ENCODE results near the gene CELF2.
"Not testable (repeated sequence)": the region's sequence is repeated elsewhere in the genome, so short reads cannot be mapped to it uniquely, and the experiment has no call there.

The CELF2 gene

DNA sequence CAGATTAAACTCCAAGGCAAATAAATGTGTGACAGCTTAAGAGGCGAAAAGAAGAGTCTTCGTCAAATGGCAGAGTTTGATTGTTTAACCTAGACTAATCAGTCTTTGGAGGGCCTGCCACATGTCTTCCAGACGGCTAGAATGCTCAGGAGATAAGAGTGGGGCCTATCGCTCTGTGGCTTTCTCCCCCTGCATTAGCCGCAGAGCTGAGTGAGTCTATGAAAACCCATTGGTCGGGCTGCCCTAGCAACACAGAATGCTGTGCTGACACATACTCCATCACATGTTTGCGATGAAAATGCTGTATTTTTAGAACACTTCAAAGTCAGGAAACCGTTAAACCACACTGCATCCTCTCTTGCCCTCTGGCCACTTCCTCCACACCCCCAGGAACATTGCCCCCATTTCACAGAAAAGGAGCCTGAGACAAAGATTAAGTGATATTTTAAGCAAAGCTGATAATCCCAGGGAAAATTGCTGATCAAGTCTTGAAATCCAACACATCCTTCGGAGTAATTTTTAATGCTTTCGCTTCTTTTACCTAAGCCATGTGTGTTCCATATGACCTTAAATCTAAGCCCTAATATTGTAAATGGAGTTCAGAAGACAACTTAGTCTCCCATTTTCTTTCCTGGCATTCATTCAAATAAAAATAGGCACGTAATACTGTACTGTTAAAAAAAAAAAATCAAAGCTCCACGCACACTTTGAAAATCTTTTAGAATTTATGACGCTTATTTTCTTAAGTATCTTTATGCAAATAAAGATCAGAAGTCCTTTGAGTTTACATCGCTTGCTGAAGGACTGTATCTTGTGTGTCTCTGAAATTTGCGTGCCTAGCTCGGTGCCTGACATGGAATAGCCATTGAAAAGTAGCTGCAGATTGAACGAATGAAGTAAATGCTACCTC lies 161.2 kb downstream of the CELF2 start:
- no peak for DNase-seq

DNA sequence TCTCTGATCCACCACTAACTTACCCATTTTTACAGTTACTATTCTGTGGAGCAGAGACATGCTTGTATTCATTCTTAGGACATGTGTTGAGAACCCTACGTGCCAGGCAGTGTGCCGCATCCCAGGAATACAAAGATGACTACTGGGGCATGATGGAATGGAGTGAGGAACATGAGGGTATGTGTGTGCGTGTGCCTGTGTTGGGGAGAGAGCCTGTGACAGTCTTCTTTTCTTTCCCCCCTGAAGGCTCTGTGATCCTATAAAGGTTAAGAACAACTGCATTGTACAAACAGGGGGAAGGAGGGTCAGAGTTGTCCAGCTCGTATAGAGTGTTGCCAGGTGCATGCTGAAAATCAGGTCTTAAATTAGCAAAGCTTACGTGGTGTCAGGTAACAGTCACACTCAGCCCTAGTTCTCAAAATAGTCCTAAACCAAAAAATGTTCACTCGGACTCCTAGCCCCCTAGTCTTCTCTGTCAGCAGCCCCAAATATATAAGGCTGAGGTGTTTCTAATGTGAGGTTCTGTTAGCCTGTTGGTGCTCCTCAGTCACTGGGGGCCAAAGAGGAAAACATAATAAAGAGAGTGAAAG lies 161.9 kb downstream of the CELF2 start:
- no peak for DNase-seq

DNA sequence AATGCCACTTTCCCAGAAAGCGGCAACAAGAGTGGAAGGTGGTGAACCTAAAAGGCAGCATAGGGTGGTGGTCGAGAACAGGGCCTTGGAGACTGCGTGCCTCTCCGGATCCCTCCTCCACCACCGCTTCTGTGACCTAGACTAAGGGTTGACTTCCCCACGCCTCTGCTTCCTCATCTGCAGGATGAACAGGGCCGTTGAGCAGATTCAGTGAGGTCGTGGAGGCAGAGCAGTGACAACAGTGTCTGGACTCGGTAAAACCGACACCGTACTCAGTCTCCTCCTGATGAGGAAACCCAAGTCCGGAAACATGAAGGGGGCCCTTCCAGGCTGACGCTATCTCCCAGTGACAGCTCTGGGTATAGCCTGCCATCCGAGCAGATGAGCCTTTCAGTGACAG lies 162.6 kb downstream of the CELF2 start:
- no peak for DNase-seq

DNA sequence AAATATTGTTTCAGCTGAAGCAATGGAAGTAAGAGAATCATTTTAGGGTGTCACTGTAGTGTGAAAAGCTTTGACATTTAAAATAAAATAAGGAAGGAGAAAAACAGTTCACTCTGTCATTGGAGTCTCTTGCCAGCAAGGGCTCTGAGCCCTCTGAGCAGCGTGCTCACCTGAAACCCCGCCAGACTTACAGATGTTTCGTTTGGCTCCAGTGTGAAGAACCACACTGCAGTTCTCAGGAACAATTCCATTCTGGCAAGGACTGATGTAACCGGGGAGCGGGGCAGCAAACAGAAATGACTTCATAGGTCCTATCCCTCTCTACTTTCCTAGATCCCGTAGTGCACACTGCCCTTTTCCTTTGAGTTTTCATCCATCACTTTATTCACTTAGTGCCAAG lies 164.3 kb downstream of the CELF2 start:
- no peak for DNase-seq

DNA sequence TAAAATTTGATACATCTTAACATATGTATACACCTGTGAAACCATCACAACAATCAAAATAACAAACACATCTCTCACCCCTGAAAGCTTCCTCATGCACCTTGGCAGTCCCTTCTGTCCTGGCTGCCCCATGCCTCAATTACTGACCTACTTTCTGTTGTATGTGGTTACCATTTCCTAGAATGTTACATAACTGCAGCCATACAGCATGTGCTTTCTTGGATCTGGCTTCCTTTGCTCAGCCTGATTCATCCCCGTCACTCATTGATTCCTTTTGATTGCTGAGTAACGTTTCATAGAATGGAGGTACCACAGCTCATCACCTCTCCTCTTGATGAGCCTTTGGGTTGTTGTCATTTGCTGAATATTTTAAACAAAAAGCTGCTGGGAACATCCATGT lies 165.3 kb downstream of the CELF2 start:
- no peak for DNase-seq

DNA sequence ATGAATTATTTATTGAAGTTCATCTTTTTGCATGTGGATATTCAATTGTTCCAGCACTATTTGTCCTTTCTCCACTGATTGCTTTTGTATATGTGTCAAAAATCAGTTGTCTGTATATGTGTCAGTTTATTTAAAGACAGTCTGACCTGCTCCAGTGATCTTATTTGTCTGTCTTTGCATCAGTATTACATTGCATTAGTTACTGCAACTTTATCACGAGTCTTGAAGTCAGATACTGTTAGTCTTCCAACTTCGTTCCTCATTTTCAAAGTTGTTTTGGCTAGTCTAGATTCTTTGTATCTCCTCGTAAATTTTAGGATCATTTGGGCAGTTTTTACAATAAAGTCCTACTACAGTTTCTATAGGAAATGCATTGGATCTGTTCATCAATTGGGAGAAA lies 166.4 kb downstream of the CELF2 start:
- no peak for DNase-seq

DNA sequence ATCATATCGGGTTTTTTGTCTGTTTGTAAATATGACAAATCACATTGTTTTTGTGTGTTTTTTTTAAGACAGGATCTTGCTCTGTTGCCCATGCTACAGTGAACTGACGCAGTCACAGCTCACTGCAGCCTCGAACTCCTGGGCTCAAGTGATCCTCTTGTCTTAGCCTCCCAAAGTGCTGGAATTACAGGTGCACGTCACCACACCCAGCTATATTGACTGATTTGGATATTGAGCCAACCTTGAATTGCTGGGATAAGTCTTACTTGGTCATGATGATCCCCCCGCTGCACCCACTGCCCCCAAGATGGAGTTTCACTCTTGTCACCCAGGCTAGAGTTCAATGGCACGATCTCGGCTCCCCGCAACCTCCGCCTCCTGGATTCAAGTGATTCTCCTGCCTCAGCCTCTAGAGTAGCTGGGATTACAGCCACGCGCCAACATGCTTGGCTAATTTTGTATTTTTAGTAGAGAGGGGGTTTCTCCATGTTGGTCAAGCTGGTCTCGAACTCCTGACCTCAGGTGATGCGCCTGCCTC lies 167.5 kb downstream of the CELF2 start:
- DNase-seq: not testable (repeated sequence)

DNA sequence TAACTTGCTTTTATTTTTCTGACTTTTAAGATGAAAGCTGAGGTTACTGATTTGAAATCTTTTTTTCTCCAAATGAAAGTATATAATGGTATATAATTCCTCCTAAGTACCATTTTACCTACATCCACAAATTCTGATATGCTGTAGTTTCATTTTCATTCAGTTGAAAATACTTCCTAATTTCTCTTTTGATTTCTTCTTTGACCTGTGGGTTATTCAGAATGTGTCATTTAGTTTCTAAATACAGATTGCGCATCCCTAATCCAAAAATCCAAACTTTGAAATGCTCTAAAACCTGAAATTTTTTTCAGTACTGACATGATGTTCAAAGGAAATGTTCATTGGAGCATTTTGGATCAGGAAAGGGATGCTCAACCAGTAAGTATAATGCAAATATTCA lies 168.7 kb downstream of the CELF2 start:
- DNase-seq: no peak

DNA sequence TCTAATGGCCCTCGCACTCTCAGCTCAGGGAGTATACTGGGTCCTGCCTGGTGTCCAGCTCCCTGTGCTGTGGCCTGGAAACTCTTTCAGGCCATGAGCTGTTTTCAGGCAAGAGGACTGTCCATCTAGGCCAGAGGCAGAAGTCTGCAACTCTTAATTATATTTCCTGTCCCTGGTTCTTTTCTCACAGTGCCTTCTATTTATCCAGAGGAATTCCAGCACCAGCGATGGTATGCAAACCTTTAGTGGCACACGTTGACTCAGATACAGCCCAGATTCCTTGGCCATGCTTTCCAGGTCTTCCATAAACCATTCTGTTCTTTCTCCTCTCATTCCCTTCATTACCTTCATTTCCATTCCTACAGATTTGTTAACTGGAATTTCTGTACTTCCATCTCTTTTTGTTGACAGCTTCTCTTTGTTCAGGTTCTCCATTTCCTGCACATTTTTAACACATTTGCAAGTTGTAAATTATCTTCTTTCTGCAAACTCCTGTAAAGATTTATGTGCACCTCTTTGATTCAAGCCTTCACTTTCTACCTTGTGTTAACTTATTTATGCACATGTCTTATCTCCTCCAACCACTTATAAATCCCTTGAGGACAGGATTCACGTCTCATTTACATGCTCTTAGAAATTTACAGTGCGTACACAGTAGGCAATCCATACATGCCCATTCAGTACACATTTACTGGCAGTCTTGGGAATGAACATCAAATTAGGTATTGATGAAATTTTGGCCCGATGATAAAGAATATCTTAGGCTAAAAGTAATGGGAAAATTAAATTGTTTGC lies 172.1 kb downstream of the CELF2 start:
- DNase-seq: no peak

DNA sequence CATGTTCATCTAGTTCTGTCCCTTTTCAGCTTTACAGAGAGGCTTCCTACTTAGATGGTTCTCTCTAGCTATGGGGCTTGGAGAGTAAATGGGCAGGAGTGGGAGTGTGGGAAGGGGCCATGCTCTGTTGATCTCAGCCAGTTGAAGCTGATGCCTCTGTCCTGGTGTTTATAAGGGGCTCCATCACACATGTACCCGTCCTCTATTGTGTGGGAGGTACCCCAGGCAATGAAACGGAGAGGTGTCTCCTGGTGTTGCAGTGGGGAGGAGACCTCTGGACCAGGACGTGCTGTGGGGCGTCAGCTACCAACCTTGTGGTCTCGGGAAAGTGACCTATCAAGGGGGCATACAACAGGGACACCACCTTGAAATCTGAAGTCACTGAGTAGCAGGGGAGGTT lies 173.5 kb downstream of the CELF2 start:
- DNase-seq: no peak

DNA sequence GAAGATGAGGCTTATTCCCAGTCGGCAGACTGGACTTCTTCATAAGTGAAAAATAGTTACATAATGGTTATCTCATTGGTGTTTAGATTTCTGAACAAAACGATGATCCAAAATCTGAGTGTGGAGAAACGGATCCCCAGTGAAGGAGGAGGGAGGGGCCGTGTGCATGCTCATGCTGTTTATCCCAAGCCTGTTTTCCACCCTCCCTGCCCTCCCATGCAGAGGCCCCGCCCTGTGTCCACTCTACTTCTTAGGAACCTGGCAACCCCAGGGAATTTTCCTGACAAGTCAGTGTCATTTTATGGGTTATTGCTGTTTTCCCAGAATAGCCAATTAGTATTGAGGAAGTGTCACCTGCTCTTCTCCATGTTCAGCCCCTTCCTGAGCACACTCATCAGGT lies 174.0 kb downstream of the CELF2 start:
- DNase-seq: no peak

DNA sequence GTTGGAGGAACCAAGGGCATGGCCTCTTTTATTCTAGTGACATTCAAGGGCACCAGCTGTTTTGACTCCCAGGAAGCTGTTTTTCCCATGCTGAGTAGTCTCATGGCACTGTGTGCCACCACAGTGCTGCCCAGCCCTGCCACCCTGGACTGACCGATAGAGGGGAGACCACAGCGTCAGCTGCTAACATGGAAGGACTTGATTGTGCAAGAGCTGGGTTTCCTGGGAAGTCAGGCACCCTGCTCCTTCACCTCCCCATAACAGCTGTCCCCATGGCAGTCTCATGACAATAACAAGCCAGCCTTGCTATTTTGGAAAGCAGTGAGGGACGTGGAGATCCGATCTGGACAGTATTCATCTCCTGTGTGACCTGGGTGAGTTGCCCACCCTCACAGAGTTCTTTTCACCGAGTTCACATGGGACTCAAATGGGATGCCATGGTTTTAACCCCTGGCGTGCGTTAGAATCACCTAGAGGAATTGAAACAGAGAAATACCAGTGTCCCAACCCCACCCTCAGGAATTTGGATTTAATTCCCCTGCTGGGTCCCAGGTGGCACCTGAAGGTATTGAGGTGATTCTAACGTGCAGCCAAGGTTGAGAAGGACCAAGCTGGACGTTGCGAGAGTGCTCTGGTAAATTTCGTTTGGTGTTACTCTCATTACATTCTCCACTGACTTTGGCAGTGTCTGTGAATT lies 174.8 kb downstream of the CELF2 start:
- DNase-seq: no peak

DNA sequence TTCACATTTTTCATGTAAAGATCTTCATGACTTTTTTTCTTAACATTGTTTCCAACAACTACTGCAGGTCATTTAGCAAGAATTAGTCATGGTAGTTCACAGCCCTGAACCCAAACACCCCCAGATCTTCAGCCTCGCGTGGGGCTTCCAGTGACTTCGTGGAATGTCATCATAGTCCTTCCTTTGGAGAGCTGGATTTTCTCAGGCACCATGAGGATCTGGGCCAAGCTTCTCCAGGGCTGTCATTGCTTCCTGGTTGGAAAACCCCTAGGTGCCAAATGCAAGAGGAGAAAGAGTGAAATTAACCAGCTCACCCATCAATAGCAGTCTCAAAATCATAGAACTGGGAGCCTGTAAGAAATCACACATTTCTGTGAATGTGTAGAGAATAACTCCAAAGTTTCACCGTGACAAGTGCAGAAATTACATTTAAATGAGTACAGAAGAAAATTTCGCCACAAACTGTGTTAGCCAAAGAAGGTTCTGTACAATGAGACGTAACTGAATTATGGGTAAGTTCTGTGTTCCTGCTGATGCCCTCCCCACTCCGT lies 175.4 kb downstream of the CELF2 start:
- no peak for DNase-seq

DNA sequence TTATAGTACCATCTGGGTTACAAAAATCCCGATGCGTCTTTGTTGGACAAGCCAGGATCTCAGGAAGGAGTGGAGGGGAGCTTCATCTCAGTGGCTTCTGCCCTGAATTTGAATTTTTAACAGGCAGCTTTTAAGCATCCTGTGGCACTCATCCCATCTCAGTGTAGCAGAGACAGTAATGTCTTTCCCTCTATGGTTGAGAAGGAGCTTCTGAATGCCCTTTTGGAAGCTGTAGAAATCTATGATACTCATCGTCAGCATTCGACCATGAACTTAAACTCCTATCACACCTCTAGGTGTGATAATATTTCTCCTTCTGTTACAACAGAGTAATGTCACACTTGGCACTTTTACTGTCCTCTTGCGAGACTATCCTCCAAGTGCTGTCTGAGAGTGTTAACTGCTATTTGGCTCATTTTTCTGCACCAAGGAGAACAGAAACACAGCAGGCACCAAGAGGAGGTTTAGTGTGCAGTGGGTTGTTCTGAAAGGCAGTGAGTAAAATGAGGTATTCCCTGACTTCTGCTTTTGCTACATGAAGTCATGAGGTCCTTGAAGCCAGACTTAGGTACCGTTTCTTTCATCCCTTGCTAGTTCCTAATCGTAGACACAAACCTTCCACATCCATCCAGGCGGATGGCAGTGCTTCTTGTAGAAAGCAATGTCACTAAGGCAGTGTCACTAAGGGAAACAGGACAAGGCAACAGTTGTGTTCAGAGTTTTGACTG lies 177.4 kb downstream of the CELF2 start:
- DNase-seq: no peak

DNA sequence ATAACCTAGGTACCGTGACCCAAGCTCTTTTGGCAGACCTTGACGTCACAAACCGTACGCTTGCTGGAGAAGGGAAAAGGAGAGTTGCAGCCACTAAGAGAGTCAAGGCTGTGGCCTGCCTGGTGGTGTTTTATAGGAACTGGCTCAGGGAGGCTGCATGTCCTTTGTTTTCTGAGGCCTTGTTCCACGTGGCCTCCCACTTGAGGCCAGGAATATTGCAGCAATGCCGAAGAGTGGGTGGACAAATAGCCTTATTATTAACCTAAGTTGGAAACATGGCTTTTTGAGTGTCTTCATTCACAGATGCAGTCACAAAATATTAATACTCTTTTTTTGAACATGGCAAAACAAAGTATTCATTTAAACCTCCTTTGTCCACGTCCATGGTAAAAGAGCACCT lies 178.0 kb downstream of the CELF2 start:
- no peak for DNase-seq

DNA sequence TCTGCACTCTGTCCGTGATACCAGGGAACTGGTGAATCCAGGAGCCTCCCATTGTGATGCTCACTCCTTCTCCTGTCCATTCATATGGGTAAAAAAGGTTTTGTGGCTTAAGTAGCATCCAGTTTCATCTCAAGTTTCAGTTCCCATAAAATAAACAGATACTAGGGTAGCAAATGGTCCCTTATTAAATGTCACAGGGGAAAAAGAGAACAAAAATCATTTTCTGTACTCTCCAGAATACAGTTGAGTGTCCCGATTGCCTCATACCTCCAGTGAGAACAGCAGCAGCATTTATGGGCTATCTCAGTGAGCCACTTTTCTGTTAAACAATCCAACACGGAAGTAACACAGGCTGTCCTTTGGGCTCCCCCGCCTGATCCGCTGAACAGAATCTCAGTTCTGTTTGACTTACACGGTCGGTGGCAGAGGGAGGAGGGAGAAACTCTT lies 179.6 kb downstream of the CELF2 start:
- DNase-seq: no peak

DNA sequence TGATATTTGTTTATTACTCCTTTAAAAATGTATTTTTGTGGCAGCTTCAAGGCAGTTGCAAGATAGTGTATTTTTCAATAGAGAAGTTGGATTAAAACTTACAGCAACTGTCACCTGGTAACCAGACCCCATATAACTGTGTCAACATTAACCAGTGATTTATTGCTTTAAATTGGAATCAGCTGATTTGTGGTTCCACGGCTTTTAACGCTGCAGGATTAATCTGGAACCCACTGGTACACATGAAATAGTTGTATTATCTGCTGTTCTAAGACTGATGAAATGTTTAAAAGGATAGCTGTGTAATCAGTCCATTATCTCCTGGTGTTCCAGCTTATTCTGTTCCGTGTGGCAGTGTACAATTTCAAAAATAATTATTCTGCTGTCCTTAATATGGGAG lies 180.2 kb downstream of the CELF2 start:
- DNase-seq: no peak

DNA sequence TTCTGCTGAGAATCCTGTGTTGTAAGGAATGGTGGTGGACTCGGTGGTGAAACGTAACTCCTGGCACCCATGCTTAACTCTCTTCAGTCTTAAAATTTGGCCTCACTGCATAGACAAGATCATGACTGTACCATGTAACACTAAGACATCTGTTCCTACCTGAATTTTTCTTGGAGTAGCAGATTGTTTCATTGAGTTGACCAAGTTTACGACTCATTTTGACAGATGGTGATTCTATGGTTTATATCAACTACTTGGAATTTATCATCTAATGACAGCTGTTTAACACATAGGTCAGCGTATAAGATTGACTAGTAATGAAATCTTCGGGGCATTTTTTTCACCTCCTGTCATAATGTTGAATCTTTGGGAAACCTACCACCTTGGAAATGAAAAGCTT lies 184.2 kb downstream of the CELF2 start:
- no peak for DNase-seq

DNA sequence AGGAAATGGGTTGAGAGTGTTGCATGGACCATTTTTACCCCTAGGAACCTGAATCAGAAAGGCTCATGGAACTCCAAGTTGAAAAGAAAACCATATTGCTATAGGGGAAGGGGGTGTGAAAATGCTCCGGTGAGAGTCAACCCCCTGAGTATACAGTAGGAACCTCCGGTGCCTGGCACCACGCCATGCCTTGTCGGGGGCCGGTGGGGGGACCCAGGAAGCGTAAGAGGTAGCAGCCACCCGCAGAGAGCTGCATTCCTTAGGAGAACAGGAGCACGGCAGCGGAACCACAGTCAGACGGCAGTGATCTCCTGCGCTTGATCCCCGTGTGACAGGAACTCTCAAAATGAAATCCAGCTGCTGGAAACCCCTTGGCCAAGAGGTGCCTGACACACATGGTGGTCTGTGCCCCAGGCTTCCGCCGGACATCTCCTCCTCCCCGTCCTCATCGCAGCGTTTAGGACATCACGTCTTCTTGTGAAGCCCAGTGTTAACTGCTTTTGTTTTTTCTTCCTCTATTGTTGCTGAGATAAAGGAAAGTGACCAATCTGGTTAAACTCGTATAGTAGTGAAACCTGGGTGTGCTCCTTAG lies 186.8 kb downstream of the CELF2 start:
- DNase-seq: no peak

DNA sequence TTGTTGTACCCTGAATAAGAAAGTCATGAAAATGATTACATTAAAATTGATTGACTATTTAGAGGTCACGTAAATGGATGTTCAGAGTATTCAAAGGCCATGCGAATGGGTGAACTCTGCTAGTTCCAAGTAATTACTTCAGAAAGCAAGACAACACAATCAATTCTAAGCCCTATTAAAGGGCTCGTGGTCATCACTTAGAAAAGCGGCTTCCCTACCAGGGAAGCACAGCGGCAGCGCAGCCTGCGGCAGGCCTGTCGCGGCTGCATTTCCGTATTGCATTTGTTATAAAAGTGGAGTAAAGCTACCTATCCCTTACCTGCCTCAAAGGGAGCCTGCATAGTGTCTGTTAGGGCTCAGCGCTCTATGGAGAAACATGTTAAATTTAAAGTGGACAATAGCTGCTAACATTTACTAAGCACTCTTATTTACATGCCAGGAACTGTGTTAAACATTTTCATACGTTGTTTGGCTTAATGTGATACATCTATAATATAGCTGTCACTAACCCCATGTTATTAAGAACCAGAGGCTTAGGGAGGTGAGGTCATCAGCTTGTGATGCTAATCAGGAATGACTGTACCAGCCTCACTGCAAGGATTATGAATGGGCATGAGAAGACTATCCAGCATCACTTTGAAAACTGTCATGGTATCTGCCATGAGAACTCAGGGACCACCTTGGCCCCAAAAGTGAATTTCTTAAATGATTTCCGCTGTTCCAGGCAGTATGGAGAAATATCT lies 187.5 kb downstream of the CELF2 start:
- no peak for DNase-seq

Data from DMS79 (cell line).